Progenitor cell of endocrine pancreas (in vitro differentiated cells): ENCODE results near the gene LTB4R2. TPM values are rescaled to one million over a fixed set of nuclear protein-coding genes. Genes with fewer than 3 reads are reported as not detected.

Source experiments
- DNase-seq: peaks from one replicate; pipeline ENCODE4 v3.0.0; 2021; ENCODE audit warnings: low spot score; ENCODE audit not compliant: unreplicated experiment
- H3K27ac Mint-ChIP-seq: 2 replicates; pipeline ENCODE4 v1.8.0; 2021; ENCODE audit warnings: mild to moderate bottlenecking, moderate library complexity, mixed read lengths
- H3K27me3 Mint-ChIP-seq: 2 replicates; pipeline ENCODE4 v1.8.0; 2021; ENCODE audit warnings: mixed read lengths
- H3K36me3 Mint-ChIP-seq: 2 replicates; pipeline ENCODE4 v1.8.0; 2022; ENCODE audit warnings: mixed read lengths; ENCODE audit not compliant: insufficient read depth
- H3K4me1 Mint-ChIP-seq: 2 replicates; pipeline ENCODE4 v1.8.0; 2021; ENCODE audit warnings: low read depth, mixed read lengths
- H3K4me3 Mint-ChIP-seq: 2 replicates; pipeline ENCODE4 v1.8.0; 2021; ENCODE audit warnings: low read depth, mild to moderate bottlenecking, moderate library complexity, mixed read lengths
- H3K9me3 Mint-ChIP-seq: 2 replicates; pipeline ENCODE4 v1.8.0; 2021; ENCODE audit warnings: low read depth, mixed read lengths
- CTCF ChIP-seq: fragments of 200-600 bp; sonication (generic); IDR thresholded peaks from one replicate; pipeline ENCODE4 v1.5.0; 2021; ENCODE audit warnings: antibody characterized with exemption, mild to moderate bottlenecking; ENCODE audit not compliant: unreplicated experiment
- total RNA-seq: library from RNA; stranded (reverse); gene quantifications from 2 replicates; pipeline ENCODE4 v1.2.1, GENCODE V29; 2021

Gene LTB4R2
- total RNA-seq, 1 donor from 2014 or later, result 11.0 TPM

DNA sequence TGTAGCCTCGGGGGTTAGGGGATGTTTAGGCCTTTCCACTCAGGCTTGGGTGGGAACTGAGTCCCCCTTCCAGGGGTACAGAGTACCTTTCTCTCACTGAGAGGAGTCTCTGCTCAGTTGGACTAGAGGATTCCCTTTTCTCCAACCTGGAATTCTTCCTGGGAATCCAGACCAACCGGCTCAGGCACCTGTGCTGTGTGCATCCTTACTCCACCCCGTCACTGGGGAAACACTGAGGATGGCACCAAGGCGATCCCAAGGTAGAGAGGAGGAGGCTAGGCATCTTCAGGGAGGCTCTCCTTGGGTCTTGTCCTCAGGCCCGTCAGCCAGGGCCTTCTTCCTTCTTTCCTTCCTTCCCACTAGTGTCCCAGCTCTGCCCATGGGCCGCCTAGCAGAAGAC lies 46.1 kb upstream of the LTB4R2 start:
- Mint-ChIP-seq H3K36me3 (peaks cover 5% of the 10 kb centered on the region), H3K4me1 (no peaks in the 10 kb centered on the region), H3K4me3 (no peak overlapping the region), H3K27me3 (no peaks in the 10 kb centered on the region), H3K27ac (no peak overlapping the region), H3K9me3 (no peaks in the 10 kb centered on the region)
- DNase-seq, result no peak
- no peak for TF ChIP-seq CTCF

DNA sequence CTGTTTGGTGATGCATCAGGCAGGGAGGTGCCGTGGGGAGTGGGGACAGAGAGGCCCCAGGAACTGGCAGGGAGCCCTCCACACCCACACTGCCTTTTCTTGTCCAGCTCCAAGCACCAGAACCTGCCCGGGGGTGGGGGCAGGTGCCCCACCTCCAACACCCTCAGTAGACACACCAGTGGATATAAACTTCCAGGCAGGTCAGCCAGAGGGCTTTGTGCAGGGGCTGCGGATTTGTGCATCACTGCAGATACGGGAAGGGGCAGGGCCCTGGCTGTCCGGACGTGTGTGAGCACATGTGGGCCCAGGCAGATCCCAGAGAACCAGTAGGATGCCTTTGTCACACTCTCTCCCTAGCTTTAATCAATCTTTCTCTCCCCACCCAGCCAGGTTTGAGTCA lies 45.6 kb upstream of the LTB4R2 start:
- no peak overlapping the region for H3K27ac Mint-ChIP-seq
- peaks cover 5% of the 10 kb centered on the region for H3K36me3 Mint-ChIP-seq
- no peak for TF ChIP-seq CTCF
- DNase-seq, result no peak
- H3K27me3 Mint-ChIP-seq, result no peaks in the 10 kb centered on the region
- H3K4me1 Mint-ChIP-seq, result no peaks in the 10 kb centered on the region
- H3K4me3 Mint-ChIP-seq, result no peak overlapping the region
- H3K9me3 Mint-ChIP-seq, result no peaks in the 10 kb centered on the region

GRCh38 chr14:24266344-24267244 lies 43.3 kb upstream of the LTB4R2 start:
- Mint-ChIP-seq H3K9me3 (no peaks in the 10 kb centered on the region), H3K27me3 (no peaks in the 10 kb centered on the region), H3K36me3 (peaks cover 5% of the 10 kb centered on the region), H3K4me1 (peaks cover 3% of the 10 kb centered on the region), H3K27ac (no peak overlapping the region), H3K4me3 (no peak overlapping the region)
- DNase-seq, result no peak
- no peak for TF ChIP-seq CTCF

- no peak for DNase-seq
- Mint-ChIP-seq H3K4me3 (no peak overlapping the region), H3K36me3 (peaks cover 5% of the 10 kb centered on the region), H3K9me3 (no peaks in the 10 kb centered on the region), H3K27me3 (no peaks in the 10 kb centered on the region), H3K4me1 (peaks cover 10% of the 10 kb centered on the region), H3K27ac (no peak overlapping the region)
- no peak for TF ChIP-seq CTCF
These were observed 42.4 kb upstream of the LTB4R2 start for GRCh38 chr14:24267516-24267915.

GRCh38 chr14:24268225-24268624 lies 41.7 kb upstream of the LTB4R2 start:
- H3K9me3 Mint-ChIP-seq, result no peaks in the 10 kb centered on the region
- peaks cover 10% of the 10 kb centered on the region for H3K4me1 Mint-ChIP-seq
- no peak overlapping the region for H3K27ac Mint-ChIP-seq
- no peak overlapping the region for H3K4me3 Mint-ChIP-seq
- H3K36me3 Mint-ChIP-seq, result peaks cover 5% of the 10 kb centered on the region
- no peaks in the 10 kb centered on the region for H3K27me3 Mint-ChIP-seq
- no peak for DNase-seq
- no peak for TF ChIP-seq CTCF
